ENCODE measurements around the gene DNAJC7. TPM values are rescaled to one million over a fixed set of nuclear protein-coding genes. Genes with fewer than 3 reads are reported as not detected.

The DNAJC7 gene
- total RNA-seq, 1 donor: 75.3 TPM

- no peak overlapping the region for H3K4me3 ChIP-seq (ENCODE audit: insufficient read depth, low read length)
- H3K4me1 ChIP-seq (ENCODE audit: insufficient read depth, low read length): peaks cover 31% of the 10 kb centered on the region
- H3K36me3 ChIP-seq (ENCODE audit: insufficient read depth, low read length): peaks cover 87% of the 10 kb centered on the region
- peak overlapping the region; percentile 34 for H3K27ac ChIP-seq (ENCODE audit: low read depth, low read length)
- H4K20me1 ChIP-seq (ENCODE audit: insufficient read depth, low read length): peaks cover 31% of the 10 kb centered on the region
- H2AFZ ChIP-seq (ENCODE audit: low read length): no peak overlapping the region
- peaks cover 33% of the 10 kb centered on the region for H3K79me2 ChIP-seq (ENCODE audit: insufficient read depth, low read length)
- DNase-seq (ENCODE audit: insufficient read length, low spot score, missing footprints): peak; percentile 94
- H3K9me3 ChIP-seq (ENCODE audit: low read depth, low read length): no peaks in the 10 kb centered on the region
- no peaks in the 10 kb centered on the region for H3K27me3 ChIP-seq (ENCODE audit: insufficient read depth, low read length)
- H3K4me2 ChIP-seq (ENCODE audit: insufficient read depth, low read length): no peak overlapping the region
- TF ChIP-seq, protein P1, sequence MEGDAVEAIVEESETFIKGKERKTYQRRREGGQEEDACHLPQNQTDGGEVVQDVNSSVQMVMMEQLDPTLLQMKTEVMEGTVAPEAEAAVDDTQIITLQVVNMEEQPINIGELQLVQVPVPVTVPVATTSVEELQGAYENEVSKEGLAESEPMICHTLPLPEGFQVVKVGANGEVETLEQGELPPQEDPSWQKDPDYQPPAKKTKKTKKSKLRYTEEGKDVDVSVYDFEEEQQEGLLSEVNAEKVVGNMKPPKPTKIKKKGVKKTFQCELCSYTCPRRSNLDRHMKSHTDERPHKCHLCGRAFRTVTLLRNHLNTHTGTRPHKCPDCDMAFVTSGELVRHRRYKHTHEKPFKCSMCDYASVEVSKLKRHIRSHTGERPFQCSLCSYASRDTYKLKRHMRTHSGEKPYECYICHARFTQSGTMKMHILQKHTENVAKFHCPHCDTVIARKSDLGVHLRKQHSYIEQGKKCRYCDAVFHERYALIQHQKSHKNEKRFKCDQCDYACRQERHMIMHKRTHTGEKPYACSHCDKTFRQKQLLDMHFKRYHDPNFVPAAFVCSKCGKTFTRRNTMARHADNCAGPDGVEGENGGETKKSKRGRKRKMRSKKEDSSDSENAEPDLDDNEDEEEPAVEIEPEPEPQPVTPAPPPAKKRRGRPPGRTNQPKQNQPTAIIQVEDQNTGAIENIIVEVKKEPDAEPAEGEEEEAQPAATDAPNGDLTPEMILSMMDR (IDR thresholded peaks at IDR 0.05; ENCODE audit: extremely low read depth, low read depth, low read length): no peak
These were observed 41.8 kb downstream of the DNAJC7 start for GRCh38 chr17:41975099-41976083.

GRCh38 chr17:41974658-41975057 lies 42.6 kb downstream of the DNAJC7 start:
- H3K4me3 ChIP-seq (ENCODE audit: insufficient read depth, low read length): no peak overlapping the region
- H3K4me2 ChIP-seq (ENCODE audit: insufficient read depth, low read length): no peak overlapping the region
- peaks cover 31% of the 10 kb centered on the region for H4K20me1 ChIP-seq (ENCODE audit: insufficient read depth, low read length)
- peaks cover 31% of the 10 kb centered on the region for H3K4me1 ChIP-seq (ENCODE audit: insufficient read depth, low read length)
- peak overlapping the region; percentile 15 for H3K27ac ChIP-seq (ENCODE audit: low read depth, low read length)
- H3K9me3 ChIP-seq (ENCODE audit: low read depth, low read length): no peaks in the 10 kb centered on the region
- peak; percentile 76 for DNase-seq (ENCODE audit: insufficient read length, low spot score, missing footprints)
- H3K79me2 ChIP-seq (ENCODE audit: insufficient read depth, low read length): peaks cover 40% of the 10 kb centered on the region
- H3K27me3 ChIP-seq (ENCODE audit: insufficient read depth, low read length): no peaks in the 10 kb centered on the region
- H2AFZ ChIP-seq (ENCODE audit: low read length): no peak overlapping the region
- TF ChIP-seq, protein P1 (IDR thresholded peaks at IDR 0.05; ENCODE audit: extremely low read depth, low read depth, low read length): no peak
- H3K36me3 ChIP-seq (ENCODE audit: insufficient read depth, low read length): peaks cover 87% of the 10 kb centered on the region

- Histone ChIP-seq H3K27ac (ENCODE audit: low read depth, low read length) (no peak overlapping the region), H3K27me3 (ENCODE audit: insufficient read depth, low read length) (no peaks in the 10 kb centered on the region), H3K4me2 (ENCODE audit: insufficient read depth, low read length) (no peak overlapping the region), H3K79me2 (ENCODE audit: insufficient read depth, low read length) (peaks cover 46% of the 10 kb centered on the region), H2AFZ (ENCODE audit: low read length) (no peak overlapping the region), H4K20me1 (ENCODE audit: insufficient read depth, low read length) (peaks cover 33% of the 10 kb centered on the region), H3K4me1 (ENCODE audit: insufficient read depth, low read length) (peaks cover 33% of the 10 kb centered on the region), H3K4me3 (ENCODE audit: insufficient read depth, low read length) (no peak overlapping the region), H3K9me3 (ENCODE audit: low read depth, low read length) (no peaks in the 10 kb centered on the region), H3K36me3 (ENCODE audit: insufficient read depth, low read length) (peaks cover 90% of the 10 kb centered on the region)
- TF ChIP-seq, protein P1 (IDR thresholded peaks at IDR 0.05; ENCODE audit: extremely low read depth, low read depth, low read length): no peak
- no peak for DNase-seq (ENCODE audit: insufficient read length, low spot score, missing footprints)
These were observed 43.2 kb downstream of the DNAJC7 start for GRCh38 chr17:41974031-41974430.

- Histone ChIP-seq H3K4me2 (ENCODE audit: insufficient read depth, low read length) (no peak overlapping the region), H3K79me2 (ENCODE audit: insufficient read depth, low read length) (peaks cover 52% of the 10 kb centered on the region), H3K9me3 (ENCODE audit: low read depth, low read length) (no peaks in the 10 kb centered on the region), H3K36me3 (ENCODE audit: insufficient read depth, low read length) (peaks cover 92% of the 10 kb centered on the region), H3K27ac (ENCODE audit: low read depth, low read length) (peak overlapping the region; percentile 42), H3K4me3 (ENCODE audit: insufficient read depth, low read length) (no peak overlapping the region), H3K4me1 (ENCODE audit: insufficient read depth, low read length) (peaks cover 39% of the 10 kb centered on the region), H3K27me3 (ENCODE audit: insufficient read depth, low read length) (no peaks in the 10 kb centered on the region), H4K20me1 (ENCODE audit: insufficient read depth, low read length) (peaks cover 38% of the 10 kb centered on the region), H2AFZ (ENCODE audit: low read length) (no peak overlapping the region)
- no peak for DNase-seq (ENCODE audit: insufficient read length, low spot score, missing footprints)
- TF ChIP-seq, protein P1 (IDR thresholded peaks at IDR 0.05; ENCODE audit: extremely low read depth, low read depth, low read length): no peak
These were observed 43.8 kb downstream of the DNAJC7 start for GRCh38 chr17:41973408-41973811.

Data from osteoblast (primary cell).